Eye (tissue), 1 donor: ENCODE results near the gene QSOX1.
A peak's percentile ranks its signal among the peaks of the same experiment; 100 is the strongest.
"Not testable (repeated sequence)": the region's sequence is repeated elsewhere in the genome, so short reads cannot be mapped to it uniquely, and the experiment has no call there.

Experiments used
- DNase-seq: peaks from one replicate; pipeline ENCODE4 v3.0.0-alpha.2; 2015

QSOX1 gene

DNA sequence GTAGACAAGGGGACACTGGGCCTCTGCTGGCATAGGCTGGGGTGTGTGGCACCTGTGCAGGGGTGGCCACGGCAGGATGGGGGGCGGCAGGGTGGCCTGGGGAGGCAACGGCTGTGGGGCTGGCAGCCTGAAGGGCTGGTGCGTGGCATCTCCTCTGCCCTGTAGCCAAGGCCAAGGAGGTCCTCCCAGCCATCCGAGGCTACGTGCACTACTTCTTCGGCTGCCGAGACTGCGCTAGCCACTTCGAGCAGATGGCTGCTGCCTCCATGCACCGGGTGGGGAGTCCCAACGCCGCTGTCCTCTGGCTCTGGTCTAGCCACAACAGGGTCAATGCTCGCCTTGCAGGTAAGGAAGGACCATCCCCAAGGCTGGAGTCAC is 39.4 kb downstream of the QSOX1 start:
- DNase-seq = no peak

DNA sequence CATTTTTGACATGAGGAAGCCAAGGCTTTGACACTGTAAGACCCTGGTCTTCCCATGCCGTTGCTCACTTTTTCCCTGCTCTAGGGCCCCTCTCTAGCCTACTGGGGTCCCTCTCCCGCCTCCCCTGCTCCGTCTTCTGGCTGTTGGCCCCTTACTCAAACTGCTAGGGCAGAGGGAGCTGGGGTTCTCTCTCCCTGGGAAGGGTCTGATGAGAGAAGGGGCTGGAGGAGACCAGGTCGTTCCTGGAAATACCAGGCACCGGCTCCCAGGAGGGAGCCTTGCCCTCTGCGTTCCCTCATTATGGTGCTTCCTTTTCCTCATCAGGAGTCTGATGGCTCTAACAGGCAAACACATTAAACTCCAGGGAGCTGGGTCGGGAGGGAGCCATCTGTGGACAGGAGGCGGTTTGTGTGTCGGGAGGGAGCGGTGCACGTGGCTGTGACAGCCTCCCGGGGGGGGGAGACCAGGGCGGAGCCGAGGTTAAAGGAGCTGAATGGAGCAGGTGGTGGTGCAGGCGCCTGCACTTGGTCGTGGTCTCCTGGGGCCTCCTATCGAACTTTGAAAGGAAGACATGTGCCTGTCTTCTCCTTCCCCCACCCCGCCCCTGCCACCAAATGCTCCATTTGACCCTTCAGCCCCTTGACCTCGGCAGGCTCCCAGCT is 40.0 kb downstream of the QSOX1 start:
- peak; percentile 64 for DNase-seq

- DNase-seq = no peak
These were observed 40.7 kb downstream of the QSOX1 start for GRCh38 chr1:180195401-180195800.

GRCh38 chr1:180195916-180196315 is 41.2 kb downstream of the QSOX1 start:
- no peak for DNase-seq

DNA sequence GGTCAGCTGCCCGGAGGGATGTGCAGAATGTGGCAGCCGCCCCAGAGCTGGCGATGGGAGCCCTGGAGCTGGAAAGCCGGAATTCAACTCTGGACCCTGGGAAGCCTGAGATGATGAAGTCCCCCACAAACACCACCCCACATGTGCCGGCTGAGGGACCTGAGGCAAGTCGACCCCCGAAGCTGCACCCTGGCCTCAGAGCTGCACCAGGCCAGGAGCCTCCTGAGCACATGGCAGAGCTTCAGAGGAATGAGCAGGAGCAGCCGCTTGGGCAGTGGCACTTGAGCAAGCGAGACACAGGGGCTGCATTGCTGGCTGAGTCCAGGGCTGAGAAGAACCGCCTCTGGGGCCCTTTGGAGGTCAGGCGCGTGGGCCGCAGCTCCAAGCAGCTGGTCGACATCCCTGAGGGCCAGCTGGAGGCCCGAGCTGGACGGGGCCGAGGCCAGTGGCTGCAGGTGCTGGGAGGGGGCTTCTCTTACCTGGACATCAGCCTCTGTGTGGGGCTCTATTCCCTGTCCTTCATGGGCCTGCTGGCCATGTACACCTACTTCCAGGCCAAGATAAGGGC is 41.9 kb downstream of the QSOX1 start:
- no peak for DNase-seq

- no peak for DNase-seq
These were observed 42.6 kb downstream of the QSOX1 start for GRCh38 chr1:180197231-180197630.

- DNase-seq = peak; percentile 55
These were observed 43.5 kb downstream of the QSOX1 start for GRCh38 chr1:180198196-180198595.

DNA sequence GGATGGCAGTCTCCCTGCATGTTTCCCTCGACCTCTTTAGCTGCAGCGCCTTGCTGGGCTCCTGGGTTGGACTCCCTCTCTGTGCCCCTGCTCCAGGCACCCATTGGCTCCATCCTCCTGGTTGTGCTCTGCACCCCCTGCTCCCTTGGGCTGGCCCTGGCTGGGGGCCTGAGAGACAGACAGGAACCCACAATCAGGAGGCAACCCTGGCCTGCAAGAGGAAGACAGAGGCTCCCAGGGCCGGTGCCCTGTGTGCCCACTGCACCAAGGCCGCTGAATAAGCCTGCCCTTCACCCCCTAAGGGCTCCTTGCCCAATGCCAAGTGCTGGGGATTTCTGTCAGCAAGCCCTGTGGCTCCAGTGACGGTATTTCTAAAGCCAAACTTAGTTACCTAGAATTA is 43.9 kb downstream of the QSOX1 start:
- DNase-seq = no peak

- no peak for DNase-seq
These were observed 44.3 kb downstream of the QSOX1 start for GRCh38 chr1:180199018-180199417.

GRCh38 chr1:180201451-180202200 is 47.0 kb downstream of the QSOX1 start:
- no peak for DNase-seq

- not testable (repeated sequence) for DNase-seq
These were observed 47.9 kb downstream of the QSOX1 start for GRCh38 chr1:180202588-180202987.

- DNase-seq = no peak
These were observed 49.6 kb downstream of the QSOX1 start for GRCh38 chr1:180204231-180204630.

DNA sequence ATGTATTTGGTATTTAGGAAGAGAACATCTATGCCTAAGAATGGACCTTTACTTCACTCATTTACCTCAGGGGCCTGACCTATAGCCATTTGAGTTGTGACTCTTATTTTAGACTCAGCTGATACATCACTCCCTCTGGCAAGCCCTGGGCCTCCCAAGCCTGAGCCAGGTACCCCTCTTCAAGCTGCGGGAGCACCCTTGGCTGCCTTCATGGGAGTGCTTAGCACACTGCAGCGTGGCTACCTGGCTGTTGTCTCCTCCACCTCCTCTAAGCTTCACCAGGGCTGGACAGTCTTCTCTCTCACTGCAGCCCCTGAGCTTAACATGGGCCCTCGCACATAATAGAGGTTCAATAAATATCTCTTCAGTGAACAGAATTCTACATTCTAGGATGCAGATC is 51.9 kb downstream of the QSOX1 start:
- no peak for DNase-seq

DNA sequence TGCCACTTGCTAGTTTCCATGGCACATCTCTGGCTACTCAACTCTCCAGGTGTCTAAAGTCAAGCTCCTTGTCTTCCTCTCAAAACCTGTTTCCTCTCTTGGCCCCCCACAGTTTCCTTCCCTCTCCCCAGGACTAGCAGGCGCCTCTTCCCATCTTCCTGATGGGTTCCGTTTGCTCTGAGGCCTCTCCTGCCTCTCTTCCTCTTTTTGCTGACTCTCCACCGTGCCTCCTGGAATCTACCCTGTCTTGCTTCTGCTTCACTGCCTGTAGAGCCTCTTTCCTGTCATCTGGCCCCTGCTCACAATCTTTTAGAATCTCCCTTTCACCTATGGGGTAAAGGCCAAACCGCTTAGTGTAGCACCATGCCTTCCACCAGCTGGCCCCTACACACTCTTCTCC is 53.6 kb downstream of the QSOX1 start:
- DNase-seq = no peak

- no peak for DNase-seq
These were observed 55.4 kb downstream of the QSOX1 start for GRCh38 chr1:180210008-180210620.

DNA sequence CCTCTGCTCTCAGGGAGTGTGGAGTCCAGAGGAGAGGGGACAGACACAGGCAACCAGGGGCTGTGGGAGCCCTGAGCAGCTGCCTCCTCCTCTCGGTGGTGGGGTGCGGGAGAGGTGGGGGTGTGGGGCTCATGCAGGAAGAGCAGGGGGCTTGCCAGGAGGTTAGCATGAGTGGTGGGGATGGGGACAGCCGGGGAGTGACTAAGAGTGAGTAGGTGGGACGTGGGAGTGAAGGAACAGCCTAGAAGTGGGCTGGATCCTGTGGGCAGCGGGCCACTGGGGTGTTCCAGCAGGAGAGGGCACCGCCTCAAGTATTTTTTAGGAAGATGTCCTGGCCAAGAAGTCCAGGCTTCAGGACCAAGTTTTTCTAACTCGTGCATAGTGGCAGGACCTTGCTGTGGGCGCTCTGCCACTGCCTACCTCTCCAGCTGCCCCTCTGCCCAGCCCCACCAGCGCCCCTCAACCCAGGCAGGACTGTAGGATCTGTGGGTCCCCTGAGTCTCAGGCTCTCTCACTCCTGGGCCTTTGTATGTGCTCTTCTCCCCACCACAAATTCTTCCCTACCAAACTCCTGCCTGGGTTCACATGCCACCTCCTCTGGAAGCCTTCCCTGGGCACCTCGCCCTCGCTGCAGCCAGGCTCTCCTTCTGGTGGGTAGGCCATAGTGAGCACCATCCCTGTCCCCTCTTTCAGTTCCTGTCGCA is 56.6 kb downstream of the QSOX1 start:
- DNase-seq = no peak

GRCh38 chr1:180211860-180212229 is 57.2 kb downstream of the QSOX1 start:
- DNase-seq = no peak

DNA sequence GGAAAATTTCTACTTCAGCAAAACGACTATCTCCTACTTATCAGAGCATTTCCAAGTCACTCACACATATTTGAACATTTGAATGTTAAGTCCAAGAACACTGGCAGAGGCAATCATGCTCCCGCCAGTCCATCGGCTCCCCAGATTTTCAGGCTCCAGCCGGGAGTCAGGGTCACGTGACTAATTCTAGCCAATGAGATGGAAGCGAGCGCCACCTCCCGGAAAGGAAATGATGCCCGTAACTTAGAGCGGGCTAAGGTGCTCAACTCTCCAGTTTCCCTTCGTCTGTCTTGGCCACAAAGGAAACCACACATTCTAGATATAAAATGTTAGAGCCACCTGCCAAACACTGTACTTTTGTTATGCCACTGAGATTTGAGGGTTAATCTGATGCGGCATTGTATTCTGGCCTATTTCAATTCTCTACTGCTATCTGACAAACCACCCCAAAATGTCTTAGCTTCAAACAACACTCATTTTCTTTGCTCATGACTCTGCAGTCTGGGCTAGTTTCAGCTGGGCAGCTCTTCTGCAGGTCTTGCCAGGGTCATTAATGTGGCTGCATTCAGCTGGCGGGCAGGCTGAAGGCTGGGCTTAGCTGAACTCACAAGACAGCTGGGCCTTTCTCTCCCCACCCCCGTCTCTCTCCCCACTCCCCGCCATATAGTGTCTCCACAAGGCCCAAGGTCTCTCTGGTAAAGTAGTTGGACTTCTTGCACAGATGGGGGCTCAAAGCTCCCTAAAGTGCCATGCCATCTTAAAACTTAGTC is 58.9 kb downstream of the QSOX1 start:
- no peak for DNase-seq

DNA sequence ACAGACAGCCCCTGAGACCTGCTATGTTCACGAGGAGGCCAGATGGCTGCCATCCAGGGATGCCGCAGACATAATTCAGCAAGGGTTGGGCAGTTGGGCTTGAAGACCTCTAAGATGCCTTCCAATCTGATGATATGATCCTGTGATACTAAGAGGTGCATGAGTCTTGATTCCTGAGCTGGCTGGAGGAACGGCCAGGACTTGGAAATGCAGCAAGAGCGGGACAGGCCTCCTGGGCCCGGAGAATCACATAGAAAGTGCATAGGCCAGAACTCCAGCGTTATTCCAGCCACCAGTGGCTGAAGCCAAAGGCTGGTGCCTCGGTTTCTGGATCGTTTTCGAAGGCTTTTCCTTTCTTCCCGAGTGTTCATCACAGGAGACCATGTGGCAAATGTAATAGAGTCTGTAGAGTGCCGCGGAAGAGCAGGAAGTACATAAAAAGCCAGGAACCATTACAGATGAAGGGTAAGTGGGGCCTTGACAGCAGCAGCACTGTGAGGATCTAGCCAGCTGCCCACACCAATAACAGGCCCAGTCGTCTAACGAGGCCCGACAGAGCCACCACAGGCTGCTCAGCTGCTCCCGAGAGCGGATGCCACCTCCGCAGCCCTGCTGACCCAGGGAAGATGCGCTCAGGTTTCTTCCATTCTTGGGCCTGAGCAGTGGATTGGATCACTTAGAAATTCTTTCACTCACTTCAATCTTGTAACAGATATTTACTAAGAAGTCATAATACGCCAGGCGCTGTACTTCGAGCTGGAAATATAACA is 61.4 kb downstream of the QSOX1 start:
- DNase-seq = no peak

DNA sequence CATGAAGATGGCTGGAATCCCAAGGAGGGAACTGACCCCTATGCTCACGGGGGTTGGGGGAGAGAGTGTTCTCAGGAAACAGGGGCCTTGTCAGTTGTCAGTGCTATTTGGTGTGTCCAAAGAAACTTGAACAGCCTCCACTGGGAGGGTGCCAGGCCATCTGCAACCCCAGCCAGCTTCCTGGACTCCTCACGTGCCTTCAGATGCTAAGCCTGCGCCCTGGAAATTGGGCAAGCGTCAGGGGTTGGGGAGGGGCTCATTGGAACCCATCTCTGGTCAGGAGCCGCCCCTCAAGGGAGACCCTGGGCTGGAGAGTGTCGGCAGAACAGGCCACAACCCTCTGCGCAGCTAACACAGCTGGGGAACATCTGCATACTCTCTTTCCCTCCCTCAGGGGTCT is 62.3 kb downstream of the QSOX1 start:
- DNase-seq = no peak
